Stimulated activated CD4-positive, alpha-beta T cell treated with anti-CD3 and anti-CD28 coated beads, Interleukin-4, amount 100 ng/mL, for 48 hours (primary cell): ENCODE data around the gene TFAM.
A peak's percentile ranks its signal among the peaks of the same experiment; 100 is the strongest.

ENCODE experiments used
- DNase-seq, 2 donors: peaks; one replicate each; pipeline ENCODE4 v3.0.0-alpha.2; 2020; ENCODE audit warnings: low read depth in 2 of 2

The TFAM gene

DNA sequence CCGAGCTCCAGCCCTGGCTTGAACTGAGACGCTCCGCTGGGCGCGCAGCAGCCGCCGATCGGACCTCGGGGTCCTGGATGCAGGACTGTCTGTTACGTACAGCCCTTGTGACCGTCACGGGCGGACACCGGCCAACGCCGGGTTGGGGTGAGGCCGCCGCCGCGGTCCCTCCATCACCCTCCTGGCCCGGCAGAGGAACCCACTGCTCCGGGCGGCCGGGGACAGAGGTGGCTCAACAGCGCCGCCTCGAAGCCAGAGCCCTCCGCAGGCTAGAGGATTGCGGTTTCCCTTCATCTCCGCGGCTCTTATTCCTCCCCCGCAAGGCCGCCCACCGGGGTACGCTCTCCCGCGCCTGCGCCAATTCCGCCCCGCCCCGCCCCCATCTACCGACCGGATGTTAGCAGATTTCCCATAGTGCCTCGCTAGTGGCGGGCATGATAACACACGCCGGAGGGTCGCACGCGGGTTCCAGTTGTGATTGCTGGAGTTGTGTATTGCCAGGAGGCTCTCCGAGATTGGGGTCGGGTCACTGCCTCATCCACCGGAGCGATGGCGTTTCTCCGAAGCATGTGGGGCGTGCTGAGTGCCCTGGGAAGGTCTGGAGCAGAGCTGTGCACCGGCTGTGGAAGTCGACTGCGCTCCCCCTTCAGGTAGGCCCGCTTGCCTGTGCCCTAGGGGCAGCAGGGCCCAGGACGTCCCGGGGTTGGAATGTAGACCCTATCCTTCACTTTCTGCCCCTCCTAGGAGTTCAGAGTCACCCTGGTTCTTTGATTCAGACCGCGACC, at the start of gene TFAM:
Gene TFAM (plus strand): TSS at position 412 of the 785 bp plus-strand sequence. CDS start 138 bp downstream, at position 550.
- DNase-seq, result peak; percentile 93 to 97

DNA sequence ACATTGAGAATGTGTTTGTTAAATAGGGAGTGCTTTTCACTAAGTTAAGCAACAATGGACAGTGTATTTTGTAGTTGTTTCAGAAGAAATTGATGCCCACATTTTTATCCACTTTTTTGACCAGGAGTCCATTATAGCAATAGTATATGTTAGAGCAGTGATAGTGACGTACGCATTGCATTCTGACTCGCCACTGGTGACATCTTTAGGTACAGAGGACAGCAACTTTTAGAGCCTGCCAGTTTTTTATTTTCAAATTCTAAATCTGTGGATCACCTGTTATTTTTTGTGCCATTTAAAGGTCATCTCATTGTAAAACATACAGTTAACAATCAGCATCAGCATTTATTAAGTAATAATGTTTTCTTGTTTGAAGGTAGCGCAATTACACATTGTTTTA, 49.0 kb upstream of the TFAM start:
- DNase-seq, result no peak

DNA sequence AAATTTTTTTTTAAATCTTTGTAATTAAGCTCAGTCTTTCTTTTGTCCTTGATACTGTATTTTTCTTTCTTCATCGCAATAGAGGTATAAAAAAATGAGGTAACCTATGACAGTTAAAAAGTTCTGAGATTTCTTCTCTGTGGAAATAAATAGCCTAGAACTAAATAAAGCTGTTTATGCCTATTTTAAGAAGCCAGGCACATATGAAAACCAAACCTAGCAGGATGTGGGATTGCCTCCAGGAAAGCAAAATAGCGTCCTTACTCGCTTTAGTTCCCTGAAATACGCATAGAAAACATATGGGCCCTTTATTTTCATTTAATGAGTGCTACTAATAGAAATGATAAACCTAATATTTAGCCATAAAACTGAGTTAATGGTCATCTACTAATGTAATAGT, 43.8 kb upstream of the TFAM start:
- DNase-seq, result no peak

DNA sequence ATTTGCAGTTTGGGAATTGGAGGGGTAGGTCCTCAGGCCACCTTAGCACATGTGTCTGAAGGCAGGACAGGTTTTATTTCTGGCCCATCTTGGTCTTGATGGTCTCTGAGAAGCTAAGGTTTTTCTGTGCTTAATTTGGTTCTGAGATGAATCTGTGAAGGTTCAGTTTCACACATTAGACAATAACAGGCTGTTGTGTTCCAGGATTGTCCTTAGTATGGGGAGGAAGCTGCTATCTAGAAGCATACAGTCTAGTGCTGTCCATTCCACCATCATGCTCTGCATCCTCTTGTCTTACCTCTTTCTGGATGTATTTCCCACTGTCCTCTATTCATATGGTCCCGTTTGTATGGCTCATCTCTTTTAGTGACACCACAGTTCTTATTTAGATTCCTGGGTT, 43.3 kb upstream of the TFAM start:
- no peak for DNase-seq

DNA sequence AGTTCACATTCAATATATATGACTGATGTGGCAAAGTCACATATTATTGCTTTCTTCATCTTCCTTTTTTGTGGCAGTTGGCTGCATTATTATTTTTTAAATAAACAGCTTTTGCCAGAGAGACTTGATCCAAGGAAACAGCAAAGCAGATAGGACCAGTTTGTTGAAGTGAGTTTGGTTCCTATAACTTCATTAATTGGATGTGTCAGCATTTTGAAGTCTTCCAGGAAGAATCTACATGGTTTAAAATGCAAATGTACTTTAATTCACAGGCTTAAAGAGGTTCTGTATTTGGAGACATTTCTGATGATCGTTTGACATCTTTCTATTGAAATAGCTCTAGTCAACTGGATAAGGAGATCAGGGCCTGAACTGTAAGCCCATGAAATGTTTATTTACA, 37.2 kb upstream of the TFAM start:
- no peak for DNase-seq

DNA sequence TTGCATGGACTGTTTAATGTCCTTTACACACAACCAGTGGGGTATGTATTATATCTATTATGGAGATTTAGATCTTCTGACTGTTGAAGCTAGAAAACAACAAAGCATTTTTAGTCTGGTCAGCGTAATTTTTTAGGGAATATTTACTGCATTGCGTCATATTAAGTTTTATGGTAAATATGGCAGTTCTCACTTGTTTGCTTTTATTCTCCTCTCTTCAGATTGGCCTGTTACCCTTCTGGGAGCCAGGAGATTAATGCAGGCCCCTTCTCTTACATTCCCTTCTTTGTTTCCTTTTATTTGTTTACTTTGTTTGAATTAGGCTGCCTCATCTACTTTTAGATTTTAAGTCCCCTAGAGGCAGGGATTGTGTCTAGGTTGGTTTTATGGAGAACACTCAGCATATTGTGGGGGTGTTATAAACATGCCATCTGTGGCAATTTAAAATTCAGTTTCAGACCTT, 36.6 kb upstream of the TFAM start:
- DNase-seq, result no peak

DNA sequence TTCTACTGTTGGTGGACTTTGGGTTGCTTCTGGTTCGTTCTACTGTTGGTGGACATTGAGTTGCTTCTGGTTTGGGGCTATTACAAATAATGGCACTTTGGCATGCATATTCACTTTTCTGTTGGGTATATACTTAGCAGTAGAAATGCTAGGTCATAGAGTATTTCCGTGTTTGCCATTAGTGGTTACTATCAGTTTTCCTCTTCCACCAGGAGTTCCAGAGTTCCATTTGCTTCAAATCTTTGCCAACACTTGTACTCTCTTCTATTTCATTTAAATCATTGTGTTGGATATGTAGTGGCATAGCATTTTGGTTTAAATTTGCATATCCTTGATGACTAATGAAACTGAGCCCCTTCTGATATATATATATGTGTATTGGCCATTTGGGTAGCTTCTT, 35.2 kb upstream of the TFAM start:
- no peak for DNase-seq

DNA sequence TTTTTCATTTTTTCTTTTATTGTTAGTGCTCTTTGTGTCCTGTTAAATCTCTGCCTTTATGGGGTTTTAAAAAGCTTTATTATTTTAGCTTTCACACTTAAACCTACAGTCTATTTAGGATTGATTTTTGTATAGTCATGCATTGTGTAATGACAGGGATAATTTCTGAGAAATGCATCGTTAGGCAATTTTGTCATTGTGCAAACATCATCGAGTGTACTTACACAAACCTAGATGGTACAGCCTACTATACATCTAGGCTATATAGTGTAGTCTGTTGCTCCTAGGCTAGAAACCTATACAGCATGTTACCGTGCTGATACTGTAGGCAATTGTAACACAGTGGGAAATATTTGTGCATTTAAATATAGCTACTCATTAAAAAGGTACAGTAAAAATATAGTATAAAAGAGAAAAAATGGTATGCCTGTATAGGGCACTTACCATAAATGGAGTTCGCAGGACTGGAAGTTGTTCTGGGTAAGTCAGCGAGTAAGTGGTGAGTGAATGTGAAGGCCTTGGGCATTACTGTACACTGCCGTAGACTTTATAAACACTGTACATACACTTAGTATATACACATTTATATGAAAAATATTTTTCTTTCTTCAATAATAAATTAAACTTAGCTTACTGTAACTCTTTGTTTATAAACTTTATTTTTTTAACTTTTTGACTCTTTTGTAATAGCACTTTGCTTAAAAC, 34.4 kb upstream of the TFAM start:
- no peak for DNase-seq

DNA sequence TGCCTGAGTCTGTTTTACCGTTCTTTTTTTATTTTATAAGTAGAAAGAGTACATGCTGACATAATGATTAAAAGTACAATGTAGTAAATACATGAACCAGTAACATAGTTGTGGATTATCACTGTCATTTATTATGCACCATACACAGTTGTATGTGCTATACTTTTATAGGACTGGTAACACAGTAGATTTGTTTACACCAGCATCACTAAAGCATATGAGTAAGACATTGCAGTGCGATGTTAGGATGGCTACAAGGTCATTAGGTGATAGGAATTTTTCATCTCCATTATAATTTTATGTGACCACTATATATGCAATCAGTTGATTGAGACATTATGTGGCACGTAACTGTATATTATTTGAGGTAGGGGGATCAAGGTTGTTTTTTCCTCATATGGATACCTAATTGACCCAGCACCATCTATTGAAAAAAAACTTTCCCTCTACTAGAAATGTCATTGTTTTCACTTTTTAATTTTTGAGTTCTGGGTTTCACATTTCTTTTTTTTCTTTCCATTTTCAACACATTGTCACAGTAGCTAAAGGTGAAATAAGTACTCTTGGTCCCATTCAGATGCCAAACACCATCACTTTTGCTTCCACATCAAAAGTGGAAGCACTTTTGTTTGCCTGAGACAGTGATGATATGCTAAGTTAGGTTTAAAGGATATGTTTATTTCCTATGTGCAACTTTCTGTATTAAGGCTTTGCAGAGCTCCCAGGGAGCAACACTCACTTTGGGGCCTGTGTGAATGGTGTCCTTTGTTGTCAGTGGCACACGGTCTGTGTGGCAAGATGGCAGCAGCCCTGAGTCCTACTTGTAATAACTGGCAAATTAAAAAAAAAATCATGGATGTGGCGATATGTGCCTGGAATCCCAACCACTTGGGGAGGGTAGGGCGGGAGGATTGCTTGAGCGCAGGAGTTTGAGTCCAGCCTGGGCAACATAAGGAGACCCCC, 33.3 kb upstream of the TFAM start:
- no peak for DNase-seq

DNA sequence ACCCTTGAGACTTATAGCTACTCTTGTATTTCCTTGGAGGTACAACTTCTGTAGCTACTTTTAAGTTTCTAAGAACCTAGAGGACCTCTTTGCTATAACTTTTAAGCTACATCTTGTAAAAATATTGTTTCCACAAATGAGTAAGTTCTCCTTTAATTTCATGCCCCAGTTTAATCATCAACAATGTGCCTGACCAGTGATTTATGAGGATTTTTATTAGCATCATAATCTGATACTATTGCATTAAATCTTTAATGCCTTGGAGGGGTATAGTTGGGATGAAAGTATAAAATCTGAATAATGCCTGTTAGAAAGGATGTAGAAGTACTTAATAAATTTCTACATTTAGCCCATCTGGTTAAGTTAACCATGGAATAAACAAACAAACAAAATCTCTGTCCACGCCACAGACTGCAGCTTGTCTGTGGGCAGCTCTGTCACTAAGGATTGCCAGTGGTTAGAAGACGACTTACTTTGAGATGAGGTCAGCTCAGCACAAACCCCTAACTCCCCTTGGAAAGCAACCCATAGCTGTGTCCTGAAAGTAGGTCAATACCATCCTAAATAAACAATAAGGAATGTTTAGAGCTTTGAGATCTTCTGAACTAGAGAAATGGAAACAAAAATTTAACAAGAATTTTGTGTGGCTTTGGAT, 32.1 kb upstream of the TFAM start:
- no peak for DNase-seq

DNA sequence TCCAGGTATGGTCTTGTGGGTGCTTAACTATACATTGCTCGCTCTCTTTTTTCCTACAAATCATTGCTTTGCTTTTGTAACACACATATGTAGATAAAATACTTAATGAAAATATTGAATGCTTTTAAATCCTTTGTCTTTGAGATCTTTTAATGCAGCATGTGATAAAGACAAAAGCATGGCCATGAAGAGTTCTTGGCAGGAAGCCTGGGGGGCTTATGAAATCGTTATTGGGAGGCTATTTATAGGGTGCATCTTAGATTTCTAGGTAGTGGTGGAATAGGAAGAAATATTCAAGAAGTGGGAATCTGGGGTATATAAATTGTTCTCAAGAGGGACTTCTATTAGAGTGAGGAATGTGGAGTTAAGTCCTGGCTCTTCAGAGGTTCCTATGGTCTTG, 28.5 kb upstream of the TFAM start:
- DNase-seq, result no peak

DNA sequence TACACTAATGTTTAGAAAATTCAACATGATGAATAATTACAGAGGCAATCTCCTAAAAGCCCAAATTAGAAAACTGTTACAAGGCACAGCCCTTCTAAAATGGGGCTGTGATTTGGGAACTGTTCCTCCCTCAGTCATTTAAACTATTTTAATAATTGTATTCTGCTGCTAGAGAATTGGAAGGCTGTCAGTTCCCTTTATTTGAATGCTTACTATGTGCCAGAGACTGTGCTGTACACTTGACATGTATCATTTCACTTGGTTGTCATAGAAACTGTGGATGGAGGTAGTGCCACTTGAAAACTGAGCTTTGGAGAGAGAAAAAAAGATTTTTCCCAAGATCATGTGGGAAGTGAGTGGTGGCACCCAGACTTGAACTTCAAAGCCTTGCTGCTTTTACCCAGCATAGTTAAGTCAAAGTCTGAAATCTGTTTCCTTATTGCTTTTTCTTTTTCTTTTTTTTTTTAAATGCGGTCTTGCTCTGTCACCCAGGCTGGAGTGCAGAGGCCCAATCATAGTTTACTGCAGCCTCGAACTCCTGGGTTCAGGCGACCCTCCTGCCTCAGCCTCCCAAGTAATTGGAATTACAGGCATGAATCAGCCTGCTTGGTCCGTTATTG, 26.8 kb upstream of the TFAM start:
- DNase-seq, result no peak

DNA sequence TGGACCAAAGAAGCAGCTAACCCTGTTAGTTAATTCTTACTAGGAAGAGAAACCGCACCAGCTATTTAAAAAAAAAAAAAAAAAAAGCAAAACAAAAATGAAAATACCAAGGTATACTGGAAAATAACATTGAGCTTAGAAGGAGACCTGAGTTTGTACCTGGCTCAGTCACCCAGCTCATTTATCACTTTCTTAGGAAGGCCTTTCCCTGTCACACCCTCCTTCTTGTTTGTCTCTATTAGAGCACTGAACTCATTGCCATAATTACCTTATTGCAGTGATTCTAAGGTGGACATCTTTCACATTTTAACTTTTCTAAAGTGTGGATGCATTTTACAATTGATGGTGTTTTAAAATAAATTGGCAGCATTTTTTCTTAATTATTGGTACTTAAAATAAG, 26.3 kb upstream of the TFAM start:
- no peak for DNase-seq

DNA sequence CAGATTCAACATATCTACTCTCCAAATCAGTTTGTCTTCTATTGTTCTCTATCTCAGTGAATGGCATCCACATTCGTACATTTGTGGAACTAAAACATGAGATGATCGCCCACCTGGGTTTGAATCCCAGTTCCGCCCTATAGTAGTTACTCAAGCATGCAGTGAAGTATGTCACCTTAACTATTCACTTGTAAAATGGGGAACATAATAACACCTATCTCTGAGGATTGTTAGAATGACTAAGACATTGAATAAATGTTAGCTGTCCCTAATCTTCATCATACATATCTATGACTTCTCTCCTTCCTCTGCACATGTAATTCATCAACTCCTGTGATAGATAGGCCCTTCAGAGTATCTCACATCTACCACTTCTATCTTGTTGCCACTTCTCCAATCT, 25.7 kb upstream of the TFAM start:
- no peak for DNase-seq

DNA sequence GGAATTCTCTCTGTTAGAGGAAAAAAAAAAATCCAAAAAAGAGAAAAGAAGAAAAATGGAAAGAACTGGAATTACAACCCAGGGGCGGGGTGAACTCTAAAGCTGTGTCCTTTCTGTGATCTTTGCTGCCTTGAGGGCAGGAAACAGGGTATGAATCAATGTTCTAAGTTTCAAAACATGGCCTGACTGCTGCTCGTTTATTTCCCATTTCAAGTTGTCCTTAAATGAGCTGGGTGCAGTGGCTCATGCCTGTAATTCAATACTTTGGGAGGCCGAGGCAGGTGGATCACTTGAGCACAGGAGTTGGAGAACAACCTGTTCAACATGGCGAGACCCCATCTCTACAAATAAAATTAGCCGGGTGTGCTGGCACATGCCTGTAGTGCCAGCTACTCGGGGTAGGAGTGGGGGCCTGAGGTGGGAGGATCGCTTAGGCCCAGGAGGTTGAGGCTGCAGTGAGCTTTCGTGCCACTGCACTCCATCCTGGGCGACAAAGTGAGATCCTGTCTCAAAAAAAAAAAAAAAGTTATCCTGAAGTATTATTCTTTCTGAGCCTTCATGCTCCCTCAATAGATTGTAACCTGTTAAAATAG, 24.7 kb upstream of the TFAM start:
- DNase-seq, result no peak

DNA sequence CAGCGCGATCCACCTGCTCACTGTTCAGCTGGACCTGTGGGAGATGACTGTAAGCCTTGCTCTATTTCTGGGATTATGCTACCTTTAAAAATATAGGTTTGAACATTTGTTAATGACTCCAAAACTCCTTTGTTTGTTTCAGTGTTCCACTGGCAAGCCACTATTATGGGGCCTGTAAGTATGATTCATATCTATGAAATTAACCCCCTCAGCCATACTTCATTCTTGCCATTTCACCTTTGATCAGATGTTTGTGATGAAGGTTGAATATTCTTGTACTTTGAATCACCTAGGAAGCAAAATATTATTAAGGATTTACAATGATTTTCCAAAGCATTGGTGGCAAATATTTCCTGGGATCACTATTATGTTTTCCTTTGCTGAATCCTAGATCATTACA, 23.9 kb upstream of the TFAM start:
- no peak for DNase-seq

DNA sequence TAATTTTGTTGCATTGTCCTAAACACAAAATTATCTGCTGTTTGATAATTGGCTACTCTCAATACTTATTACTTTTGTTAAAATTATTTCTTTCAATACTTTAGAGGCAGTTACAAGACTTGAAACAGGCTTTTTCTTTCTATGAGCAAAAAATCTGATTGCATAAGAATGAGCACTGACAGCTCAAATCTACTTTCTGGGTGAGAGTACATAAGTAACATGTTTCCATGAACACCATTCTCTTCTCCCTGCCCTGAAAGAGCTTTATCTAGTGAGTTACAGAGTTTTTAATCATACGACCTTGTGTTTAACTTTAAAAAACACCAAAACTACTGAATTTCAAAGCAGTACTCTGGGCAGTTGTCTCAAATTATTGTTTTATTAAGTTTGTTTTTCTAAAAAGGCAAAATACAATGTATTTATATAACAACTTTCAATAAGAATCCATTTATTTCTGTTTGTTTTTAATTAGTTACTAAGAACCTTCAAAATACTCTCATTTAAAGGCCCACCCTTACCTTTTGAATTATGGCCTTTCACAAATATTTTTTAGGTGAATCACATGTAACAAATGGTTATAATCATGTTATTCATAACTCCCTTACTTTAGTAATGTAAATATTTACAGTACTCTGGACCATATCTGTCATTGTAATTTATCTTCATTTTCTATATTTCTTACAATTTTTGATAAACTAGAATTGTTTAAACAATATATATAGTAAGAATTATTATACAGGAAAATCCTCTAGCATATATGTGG, 23.0 kb upstream of the TFAM start:
- DNase-seq, result no peak

DNA sequence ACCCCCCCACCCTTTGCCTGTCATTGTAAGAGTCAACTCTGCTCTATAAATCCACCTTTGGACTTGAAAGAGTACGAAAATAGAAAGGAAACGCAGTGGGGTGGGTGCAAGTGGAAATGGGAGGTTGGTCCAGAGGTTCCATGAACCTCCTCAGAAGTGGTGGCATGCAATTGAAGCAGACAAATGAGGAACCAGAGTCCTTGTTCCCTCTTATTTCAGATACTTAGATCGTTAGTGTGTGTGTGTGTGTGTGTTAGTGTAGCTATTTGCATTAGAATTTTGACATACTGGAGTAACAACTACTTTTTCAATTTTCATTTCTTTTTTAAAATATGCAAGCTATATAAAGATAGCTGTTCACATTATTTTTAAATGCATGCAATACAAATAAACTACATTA, 18.1 kb upstream of the TFAM start:
- DNase-seq, result no peak

DNA sequence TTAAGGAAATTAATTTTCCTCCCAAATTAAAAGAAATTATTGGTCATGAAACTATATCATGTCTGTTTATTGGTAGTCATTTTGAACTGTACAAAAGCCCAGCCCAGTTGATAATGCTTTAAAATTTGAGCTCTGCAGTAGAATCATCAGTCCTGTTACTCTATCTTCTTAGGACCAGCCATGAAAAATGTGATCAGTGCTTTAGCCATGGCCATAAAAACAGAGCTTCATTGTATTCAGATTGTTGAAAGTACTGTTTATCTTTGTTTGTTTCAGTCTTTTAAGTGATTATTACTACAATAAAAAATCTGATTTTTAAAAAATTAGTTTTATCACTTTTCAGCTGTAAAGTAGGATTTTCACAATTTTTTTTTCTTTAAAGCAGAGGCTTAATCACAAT, 13.7 kb upstream of the TFAM start:
- DNase-seq, result no peak
